DMS 273 treated with DMSO at 0.1 percent for 48 hours (cell line): ENCODE measurements around the gene UBXN7.
"Not testable (repeated sequence)": the region's sequence is repeated elsewhere in the genome, so short reads cannot be mapped to it uniquely, and the experiment has no call there.

ENCODE experiments used
- DNase-seq: peaks from one replicate; lab custom pipeline; 2025; lab: John Stamatoyannopoulos, UW

Gene UBXN7

DNA sequence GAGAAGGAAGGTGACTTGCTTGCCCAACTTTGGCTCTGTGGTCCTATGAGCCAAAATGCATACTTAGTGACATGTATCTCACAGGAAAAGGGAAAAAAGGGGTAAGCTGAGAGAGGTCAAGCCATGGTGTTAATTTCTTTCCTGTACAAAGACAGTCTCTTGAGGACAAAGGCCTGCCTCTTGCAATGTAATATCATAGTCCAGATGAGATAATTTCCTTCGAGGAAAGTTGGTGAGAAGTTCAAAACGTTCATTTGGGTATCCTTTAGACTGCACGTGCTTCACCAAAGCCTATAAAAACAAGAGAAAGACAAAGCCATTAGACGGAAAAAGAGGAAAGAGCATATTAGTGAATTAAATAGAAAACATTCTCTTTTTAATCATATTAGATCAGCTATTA lies 75.7 kb downstream of the UBXN7 start:
- DNase-seq, result no peak

- DNase-seq, result no peak
Observed at GRCh38 chr3:196355668-196356067, 76.6 kb downstream of the UBXN7 start.

- no peak for DNase-seq
Observed at GRCh38 chr3:196354132-196354531, 78.1 kb downstream of the UBXN7 start.

DNA sequence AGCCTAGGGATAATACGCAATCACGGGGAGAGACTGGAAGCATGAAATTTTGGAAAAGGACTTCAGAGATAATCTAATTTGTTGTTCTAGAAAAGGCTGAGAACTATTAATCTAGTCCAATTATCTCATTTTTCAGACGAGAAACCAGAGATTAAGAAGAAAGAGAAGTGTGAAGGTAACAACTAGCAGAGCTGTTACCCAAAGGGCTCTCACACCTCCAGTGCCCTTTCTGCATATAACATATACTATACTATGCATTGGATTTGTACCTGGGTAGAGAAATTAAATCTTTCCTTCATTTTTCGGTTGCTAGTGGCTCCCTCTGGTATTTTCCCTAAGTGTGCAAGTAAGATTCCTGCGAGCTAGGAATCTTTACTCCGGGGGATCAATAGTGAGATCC lies 80.7 kb downstream of the UBXN7 start:
- no peak for DNase-seq

DNA sequence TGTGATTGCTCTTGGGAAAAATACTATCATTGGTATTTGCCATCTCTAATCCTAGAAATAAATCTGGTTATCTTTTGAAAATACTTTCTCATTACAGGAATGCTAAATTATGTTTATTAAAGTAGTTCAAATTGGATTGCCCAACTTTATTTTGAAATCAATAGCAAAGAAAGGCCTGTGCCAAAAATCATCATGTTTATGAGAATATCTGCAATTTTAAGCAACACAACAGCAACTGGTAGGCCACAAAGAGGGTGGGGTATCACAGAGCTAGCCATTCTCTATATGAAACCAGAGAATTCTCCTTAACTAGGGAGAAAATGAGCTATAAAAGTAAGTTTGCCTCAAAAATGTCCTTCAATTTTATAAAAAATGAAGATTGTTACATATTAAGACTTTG lies 82.2 kb downstream of the UBXN7 start:
- DNase-seq, result no peak

GRCh38 chr3:196348698-196349097 lies 83.5 kb downstream of the UBXN7 start:
- DNase-seq, result no peak

GRCh38 chr3:196344663-196345062 lies 87.6 kb downstream of the UBXN7 start:
- no peak for DNase-seq

DNA sequence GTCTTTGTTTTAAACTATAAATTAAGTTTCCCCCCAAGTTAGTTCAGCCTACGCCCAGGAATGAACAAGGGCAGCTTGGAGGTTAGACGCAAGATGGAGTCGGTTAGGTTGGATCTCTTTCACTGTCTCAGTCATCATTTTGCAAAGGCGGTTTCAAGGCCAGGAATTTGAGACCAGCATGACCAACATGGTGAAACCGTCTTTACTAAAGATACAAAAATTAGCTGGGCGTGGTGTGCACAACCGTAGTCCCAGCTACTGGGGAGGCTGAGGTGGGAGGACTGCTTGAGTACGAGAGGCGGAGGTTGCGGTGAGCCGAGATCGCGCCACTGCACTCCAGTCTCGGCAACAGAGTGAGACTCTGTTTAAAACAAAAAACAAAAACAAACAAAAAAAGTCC lies 88.3 kb downstream of the UBXN7 start:
- not testable (repeated sequence) for DNase-seq

- no peak for DNase-seq
Observed at GRCh38 chr3:196341137-196341536, 91.1 kb downstream of the UBXN7 start.

DNA sequence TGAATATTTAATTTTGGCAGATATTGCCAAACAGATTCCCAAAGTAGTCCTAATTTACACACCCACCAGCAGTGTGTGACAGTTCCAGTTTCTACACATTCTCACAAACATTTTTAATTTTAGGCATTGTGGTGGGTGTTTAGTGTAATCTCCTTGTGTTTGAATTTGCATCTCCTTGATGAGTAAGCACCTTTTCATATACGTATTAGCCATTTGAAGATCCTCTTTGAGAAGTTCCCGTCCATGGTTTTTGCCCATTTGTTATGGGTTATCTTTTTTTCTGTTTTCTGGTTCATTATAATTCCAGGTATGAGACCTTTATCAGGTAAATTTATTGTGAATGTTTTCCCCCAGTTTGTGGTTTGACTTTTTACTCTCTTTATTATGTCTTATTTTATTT lies 91.8 kb downstream of the UBXN7 start:
- DNase-seq, result no peak

DNA sequence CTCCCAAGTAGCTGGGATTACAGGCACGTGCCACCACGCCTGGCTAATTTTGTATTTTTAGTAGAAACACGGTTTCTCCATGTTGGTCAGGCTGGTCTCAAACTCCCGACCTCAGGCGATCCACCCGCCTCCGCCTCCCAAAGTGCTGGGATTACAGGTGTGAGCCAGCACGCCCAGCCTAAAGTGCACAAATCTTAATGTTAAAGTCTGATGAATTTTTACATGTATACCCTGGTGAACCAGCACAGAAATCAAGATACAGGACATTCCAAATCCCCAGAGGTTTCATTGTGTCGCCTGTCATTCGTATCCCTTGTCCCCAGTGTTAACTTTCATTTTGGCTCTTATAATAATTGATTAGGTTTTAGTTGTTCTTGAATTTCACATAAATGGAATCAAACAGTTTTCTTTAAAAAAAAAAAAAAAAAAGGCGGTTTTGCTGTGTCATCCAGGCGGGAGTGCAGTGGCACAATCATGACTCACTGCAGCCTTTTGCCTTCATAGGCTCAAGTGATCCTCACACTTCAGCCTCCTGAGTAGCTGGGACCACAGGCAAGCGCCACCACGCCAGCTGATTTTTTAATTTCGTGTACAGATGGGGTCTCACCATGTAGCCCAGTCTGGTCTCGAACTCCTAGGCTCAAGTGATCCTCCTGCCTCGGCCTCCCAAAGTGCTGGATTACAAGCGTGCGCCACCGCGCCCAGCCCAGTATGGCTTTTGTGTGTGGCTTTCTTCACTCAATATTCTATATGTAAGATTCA lies 92.6 kb downstream of the UBXN7 start:
- DNase-seq, result no peak

DNA sequence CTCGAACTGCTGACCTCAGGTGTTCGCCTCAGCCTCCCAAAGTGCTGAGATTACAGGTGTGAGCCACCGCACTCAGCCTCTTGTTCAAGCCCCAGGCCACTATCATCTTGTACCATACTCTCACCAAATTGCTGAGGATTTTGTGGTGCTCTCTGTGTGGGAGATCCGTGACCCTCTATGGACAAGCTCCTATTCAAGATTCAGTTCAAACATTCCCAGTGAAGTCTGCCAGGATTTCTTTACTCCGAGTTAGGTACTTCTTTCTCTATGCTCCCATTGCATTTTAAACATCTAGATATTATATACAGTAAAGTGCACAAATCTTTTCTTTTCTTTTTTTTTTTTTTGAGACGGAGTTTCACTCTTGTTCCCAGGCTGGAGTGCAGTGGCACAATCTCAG lies 93.2 kb downstream of the UBXN7 start:
- DNase-seq, result no peak

GRCh38 chr3:196336319-196337145 lies 95.7 kb downstream of the UBXN7 start:
- DNase-seq, result no peak

- no peak for DNase-seq
Observed at GRCh38 chr3:196335503-196335948, 96.7 kb downstream of the UBXN7 start.

- DNase-seq, result no peak
Observed at GRCh38 chr3:196334982-196335381, 97.2 kb downstream of the UBXN7 start.

GRCh38 chr3:196332168-196332567 lies 100.1 kb downstream of the UBXN7 start:
- no peak for DNase-seq

GRCh38 chr3:196327405-196327804 lies 104.8 kb downstream of the UBXN7 start:
- DNase-seq, result no peak

DNA sequence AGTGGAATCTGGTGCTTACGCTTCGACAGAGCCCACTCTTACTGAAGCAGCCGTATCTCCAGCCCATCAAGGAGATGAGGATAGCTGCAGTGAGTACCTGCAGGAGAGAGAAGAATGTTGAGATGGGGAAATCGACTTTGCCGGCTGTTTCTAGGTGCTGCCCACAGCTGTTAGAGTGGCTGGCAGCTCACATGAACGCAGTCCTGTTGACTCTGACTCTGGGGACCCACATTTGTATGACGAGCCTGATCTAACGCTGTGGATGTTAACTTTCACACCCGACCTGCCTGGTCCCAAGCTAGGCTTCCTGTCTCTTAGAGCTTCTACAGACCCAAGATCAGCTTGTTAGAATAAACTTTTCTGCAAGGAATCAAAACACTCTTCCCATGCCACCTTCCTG lies 105.3 kb downstream of the UBXN7 start:
- no peak for DNase-seq

- DNase-seq, result peak; percentile 87
Observed at GRCh38 chr3:196323691-196324090, 108.5 kb downstream of the UBXN7 start.

- DNase-seq, result no peak
Observed at GRCh38 chr3:196323016-196323415, 109.2 kb downstream of the UBXN7 start.

DNA sequence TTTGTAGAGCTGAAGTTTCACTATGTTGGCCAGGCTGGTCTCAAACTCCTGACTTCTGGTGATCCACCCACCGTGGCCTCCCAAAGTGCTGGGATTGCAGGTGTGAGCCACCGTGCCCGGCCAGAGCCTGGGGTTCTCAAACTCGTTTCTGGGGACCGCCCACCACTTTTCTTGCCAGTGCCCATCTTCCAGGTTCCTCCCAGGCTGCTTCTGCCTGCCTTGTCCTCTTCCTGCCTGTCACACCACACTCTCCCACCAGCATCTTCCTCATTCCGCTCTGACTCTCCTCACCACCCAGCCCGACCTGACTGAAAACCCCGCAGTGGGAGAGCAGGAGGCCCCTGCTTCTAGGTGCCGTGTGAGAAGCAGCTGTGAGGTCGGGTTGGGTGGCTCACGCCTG lies 111.1 kb downstream of the UBXN7 start:
- no peak for DNase-seq

- no peak for DNase-seq
Observed at GRCh38 chr3:196320137-196320536, 112.1 kb downstream of the UBXN7 start.

DNA sequence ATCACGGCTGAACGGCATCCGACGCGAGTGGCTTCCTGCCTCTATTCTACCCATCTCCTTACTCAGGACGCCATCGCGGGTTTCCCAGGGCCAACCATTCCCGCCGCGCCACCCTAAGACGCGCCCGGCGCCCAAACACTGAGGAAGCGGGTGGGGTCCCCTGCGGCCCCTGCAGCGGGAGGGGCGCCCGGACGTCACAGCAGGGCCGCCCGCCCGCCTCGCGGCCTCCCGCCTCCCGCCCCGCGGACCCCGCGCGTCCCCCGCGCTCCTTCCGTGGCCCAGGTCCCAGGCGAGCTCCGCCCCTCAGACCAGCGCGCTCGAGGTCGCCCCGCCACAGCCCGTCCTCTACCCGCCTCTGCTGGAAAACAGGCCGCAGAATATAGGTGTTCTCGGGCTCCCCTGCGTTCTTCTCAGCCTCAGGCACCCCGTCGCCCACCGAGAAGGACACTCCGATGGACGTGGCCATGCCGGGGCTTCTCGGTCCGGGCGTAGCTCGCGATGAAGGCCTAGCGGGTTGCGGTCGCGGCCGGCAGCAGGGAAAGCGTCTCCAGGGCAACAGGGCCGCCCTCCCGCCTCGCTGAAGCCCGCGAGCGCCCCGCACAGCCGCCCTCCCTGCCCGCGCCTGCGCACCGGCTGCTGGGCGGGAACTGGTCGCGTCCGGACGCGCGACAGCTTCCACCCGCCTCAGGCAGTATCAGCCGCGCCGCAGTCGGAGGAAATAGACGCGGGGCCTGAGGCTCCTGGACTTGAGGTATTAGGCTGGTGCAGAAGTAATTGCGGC lies 114.3 kb downstream of the UBXN7 start, which contains the start of gene DYNLT2B:
Gene DYNLT2B (minus strand): TSS at position 554 of the 781 bp plus-strand sequence. CDS start 88 bp downstream, at position 466.
- DNase-seq, result peak; percentile 85
